GM12873 (cell line): ENCODE data around the gene GHITM.

Experiments used
- CTCF ChIP-seq: IDR thresholded peaks from 2 replicates; pipeline ENCODE4 v1.5.1; 2012; ENCODE audit warnings: low read depth, mild to moderate bottlenecking, moderate library complexity, low read length, control low read depth; ENCODE audit not compliant: insufficient read depth; ENCODE audit errors: missing control alignments

GHITM gene

GRCh38 chr10:84188815-84189214, 49.5 kb downstream of the GHITM start:
- TF ChIP-seq CTCF, result no peak

DNA sequence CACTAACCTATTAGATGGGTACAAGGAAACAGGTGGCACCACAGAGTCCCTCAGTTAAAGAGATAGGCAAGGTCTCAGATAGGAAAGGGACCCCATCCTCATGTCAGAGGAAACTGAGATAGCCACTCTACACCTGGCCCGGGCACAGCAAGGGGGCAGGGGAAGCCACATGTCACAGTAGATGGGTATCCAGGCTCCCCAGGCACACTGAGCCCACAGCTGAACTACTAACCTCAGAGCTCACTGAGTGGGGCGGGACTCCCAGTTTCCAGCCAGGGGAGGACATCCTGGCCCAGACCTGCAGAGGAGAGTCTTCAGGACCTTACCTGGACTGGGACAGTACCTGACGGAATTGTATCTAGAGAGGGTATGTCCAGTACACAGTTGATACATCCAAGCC, 51.3 kb downstream of the GHITM start:
- no peak for TF ChIP-seq CTCF

GRCh38 chr10:84191106-84191505, 51.8 kb downstream of the GHITM start:
- TF ChIP-seq CTCF, result no peak

DNA sequence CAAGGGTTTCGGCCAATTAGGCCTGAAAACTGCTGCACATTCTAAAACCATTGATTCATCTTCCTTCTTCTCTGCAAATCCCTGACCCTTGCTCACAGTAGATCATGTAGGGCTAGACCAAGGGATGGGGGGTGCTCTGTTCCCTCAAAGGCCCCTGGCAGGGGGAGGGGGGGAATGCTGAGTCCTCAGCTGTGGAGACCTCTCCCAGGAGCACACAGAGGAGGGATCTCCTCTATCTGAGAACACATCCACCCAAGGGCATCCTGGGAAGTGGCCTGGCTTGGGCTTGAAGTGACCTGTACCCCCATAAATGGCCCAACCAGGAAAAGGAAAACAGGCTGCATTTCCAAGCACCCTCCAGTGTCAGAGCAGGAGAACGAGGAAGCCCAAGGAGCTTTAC, 54.0 kb downstream of the GHITM start:
- no peak for TF ChIP-seq CTCF

GRCh38 chr10:84193846-84194423, 54.6 kb downstream of the GHITM start:
- TF ChIP-seq CTCF, result no peak

DNA sequence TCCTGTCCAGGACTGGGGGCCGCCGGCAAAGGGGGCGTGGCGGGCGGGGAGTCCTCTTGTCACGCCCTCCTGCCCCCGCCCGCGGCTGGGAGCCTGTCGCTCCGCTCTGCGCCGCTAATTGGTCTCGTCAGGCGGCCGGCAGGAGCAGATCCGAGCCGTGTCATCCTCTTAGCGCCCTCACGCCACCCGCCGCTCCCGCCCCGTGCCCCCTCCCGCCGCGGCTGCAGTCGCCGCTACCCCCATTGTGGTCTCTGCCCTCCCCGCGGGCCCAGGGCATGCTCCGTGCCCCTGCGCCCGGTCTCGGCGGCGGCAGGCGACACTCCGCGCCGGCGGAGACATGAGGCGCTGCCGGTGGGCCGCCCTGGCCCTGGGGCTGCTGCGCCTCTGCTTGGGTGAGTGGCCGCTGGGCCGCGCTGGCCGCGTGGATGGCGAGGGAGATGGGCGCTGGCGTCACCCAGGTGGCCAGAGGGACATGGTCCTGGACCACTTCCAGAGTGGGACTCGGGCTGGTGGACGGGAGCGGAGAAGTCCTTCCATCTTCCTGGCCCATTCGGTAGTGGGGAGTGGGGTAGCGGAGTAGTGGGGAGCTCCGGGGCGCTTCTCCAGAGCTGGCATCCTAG, 55.2 kb downstream of the GHITM start, which contains the start of gene CDHR1:
CDHR1 (plus strand) TSS at position 114 of the 620 bp plus-strand sequence; CDS start at position 338, 224 bp downstream.
- no peak for TF ChIP-seq CTCF

DNA sequence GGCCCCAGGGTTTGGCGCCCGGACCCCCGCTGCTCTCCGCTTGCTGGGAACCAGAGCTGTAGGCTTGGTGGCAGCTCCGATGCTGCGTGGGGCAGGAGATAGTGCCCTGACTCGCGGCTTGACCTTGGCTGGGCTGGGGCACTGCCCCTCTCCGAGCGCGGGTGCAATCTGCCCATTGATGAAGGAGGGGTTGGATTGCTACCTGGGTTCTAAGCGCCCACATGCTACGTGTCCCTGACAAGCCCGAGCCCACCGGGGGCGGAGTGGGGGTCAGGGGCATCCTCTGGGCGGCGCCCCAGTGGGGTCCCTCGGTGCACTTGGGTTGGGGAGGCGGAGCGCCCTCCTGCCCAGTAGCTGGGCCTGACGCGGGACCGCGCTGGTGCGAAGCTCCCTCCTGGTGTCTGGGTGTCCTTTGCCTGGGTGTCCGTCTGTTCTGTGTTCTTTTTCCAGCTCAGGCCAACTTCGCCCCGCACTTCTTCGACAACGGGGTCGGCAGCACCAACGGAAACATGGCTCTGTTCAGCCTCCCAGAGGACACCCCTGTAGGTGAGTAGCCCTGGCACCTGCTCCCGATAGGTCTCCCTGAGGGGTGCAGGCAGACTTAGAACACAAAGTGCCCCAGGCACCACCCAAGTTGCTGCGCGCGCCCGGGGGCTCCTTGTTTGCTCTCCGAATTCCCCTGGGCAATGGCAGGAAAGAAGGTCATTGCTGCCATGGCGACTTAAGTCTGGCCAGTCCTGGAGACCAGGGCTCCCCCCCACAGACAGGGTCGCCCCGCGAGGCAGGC, 55.9 kb downstream of the GHITM start:
- TF ChIP-seq CTCF, result no peak
